Kasumi-1 (cell line): Measurements from ENCODE around the gene PRKAR2B.
A peak's percentile ranks its signal among the peaks of the same experiment; 100 is the strongest.
"Not testable (repeated sequence)": the region's sequence is repeated elsewhere in the genome, so short reads cannot be mapped to it uniquely, and the experiment has no call there.

Experiments
- DNase-seq, 2 experiments: peaks; one replicate each; lab custom pipeline; 2025; lab: John Stamatoyannopoulos, UW

Gene PRKAR2B

DNA sequence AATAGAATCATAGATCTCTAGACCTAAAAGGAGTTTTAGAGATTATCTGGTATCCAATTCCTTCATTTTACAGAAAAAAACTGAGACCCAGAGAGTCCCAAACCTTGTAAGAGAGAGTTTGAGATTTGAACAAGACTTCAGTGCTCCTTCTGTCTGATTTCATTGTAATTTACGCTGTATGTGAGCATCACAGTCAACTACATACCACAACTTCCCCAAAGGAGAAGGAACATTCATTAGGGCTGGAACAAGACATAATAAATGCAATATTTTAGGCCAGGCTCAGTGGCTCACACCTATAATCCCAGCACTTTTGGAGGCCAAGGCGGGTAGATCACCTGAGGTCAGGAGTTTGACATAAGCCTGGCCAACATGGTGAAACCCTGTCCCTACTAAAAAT is 17.3 kb upstream of the PRKAR2B start:
- DNase-seq = peak; percentile 67 to 76

DNA sequence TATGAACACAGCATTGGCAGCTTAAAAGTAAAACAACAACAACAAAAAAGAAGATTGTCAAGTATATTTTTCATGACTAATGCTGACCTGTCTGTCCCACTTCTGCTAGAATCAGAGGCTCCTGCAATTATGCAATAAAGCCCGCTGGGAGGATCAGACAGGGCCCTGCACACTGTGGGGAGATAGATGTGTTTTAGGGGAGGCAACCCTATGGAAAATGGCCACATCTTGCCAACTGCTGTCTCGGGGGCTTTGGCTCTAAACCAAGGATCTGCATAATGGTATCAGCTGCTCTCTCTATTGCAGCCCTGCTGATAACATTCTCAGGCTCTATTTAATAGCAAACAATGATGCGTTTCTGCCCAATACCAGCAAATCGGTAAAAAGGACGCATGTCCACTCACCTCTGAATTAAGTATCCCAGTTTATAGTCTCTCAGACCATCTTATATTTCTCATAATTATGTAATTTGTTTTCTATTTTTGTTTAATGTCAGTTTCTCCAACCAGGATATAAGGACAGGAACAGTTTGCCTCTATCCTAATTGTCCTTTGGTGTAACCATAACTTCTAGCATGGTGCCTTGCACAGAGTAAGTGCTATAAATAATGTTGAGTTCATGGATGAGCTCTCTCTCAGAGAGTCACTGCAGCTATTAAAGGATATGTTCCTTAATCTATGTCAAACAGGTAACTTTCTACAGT is 15.3 kb upstream of the PRKAR2B start:
- peak in 1 of 2 experiments; percentile 19 for DNase-seq

DNA sequence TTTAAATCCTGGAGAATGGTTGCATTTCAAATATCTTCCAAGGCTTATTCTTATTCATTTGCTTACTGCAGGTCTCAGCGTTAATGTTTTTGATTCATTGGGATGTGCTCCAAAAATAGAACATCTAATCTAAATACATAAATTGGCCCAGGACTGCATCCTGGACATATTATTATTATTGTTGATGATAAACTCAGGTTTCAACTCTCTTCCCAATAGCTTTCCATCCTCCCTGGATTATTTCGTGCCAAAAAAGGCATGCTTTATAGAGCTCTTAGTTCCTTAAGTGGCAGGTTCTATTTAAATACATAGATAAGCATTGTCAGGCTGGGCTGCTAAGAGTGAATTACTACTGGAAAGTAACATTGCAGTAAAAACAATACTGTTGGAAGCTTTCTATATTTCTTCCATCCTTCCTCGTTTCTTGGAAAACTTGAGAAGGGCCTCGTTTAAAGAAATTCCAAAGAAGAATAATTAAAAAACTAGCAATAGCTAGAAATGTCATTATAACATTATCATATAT is 14.7 kb upstream of the PRKAR2B start:
- DNase-seq = no peak

DNA sequence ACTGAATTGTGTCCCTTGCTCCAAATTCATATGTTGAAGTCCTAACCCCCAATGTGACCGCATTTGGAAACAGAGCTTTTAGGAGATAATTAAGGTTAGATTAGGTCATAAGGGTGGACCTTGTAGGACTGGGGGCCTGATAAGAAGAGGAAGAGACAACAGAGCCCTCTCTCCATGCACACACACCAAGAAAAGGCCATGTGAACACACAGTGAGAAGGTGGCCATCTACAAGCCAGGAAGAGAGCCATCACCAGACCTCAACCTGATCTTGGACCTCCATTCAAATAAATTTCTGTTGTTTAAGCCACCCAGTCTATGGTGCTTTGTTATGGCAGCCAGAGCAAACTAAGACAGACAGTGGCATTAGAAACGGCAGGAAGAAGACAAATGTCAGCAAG is 12.5 kb upstream of the PRKAR2B start:
- no peak for DNase-seq

DNA sequence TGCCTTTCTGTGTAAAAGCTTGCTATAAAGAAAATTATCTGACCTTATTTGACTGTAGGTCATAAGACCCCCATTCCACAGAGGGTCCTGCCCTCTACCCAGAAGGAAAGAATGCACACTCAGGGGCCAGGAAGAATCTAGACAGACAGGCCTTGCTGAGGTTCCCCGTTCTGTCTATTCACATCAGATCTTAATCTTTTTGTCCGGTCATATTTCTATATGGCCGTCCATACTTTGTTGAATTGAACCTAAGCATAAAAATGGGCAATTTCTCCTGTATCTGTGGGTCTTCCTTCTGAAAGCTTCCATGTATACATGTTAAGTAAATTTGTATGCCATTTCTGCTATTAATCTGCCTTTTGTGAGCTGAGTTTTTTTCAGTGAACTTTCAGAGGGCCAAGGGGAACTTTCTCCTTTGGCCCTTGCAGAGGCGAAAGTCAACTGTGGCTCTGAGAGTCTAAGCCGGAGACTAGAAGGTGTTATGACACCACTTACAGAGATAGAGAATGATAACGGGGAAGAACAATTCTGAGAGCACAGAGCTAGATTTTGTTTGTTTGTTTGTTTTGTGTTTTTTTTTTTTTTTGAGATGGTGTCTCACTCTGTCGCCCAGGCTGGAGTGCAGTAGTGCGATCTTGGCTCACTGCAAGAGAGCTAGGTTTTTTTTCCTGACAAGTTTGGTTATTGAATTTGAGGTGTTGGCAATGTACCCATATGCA is 11.6 kb upstream of the PRKAR2B start:
- no peak for DNase-seq

DNA sequence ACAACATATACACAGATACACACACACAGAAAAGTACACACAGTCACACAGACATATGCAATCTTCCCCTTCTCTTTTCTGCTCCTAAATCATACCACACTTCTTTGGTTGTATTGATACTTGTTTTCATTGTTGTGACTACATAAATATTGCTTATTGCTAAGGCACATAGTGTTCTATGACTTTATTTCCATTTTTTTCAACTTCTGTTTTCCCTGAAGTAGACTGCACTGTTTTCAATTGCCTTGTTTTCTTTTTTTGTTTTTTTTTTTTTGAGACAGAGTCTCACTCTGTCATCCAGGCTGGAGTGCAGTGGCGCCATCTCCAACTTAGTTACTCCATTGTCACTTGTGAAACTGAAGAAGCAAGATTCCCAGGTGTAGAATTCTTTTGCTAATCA is 10.0 kb upstream of the PRKAR2B start:
- no peak for DNase-seq

DNA sequence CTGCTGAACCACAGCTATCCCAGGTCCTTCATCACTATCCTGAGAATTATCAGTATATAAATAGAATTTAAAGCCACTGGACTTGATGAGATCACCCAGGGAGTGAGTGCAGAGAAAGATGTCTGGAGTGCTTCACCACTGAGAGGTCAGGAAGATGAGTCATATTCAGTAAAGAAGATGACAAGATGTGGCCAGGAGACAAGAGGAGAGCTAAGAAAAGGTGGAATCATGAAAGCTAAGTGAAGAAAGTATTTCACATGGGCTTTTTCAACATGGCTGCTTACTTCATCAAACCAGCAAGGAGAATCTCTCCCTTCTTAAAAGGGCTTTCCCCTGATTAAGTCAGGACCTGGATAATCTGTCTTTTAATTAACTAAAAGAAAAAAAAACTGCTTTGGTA is 9.1 kb upstream of the PRKAR2B start:
- no peak for DNase-seq

DNA sequence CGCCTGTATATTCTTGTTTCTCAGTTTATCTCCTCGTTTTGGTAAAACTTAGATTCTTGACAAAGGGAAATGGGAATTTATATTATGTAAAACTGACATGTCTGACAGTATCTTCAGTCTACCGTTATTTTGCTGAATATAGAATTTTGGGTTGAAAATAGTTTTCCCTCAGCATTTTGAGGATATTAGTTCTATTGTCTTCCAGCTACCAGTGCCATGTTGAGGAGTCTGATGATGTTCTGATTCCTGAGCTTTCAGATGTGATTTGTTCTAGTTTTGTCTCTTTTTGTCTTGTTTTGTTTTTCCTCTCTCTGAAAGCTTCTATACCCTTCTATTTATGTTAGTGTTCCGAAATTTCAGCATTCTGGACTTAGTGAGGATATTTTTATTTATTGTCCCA is 8.0 kb upstream of the PRKAR2B start:
- DNase-seq = no peak

DNA sequence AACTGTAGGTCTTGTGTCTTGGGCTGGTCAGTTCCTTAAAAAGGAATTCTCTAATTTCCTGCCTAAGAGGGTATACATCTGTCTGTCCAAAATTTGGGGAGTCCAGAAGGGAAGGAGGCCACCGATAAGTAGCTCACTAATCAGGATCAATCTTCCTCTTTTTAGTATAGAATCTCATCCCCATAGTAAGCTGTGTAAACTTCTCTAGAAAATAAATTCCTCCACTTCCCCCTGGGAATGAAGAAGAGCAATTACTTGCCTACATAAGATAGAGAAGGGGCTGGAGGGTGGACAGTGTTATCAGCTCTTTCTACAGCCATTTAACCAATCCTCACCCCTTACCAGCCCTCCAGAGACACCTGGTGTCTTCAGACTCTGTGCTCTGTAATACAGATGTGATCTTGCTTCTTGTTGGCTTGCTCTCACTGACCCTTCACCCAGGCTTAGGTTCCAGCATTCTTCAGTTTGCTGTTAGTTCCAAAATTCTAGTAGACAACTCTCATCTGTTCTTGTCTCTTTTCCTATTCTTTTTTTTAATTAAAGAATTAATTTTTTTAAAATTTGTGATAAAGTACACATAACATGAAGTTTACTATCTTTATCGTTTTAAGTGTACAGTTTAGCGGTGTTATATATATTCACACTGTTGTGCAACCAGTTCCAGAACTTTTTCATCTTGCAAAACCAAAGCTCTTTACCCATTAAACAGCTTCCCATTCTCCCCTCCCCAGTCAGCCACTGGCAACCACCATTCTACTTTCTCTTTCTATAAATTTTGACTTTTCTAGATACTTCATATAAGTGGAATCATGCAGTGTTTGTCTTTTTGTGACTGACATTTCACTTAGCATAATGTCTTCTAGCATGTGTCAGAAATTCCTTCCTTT is 6.5 kb upstream of the PRKAR2B start:
- DNase-seq = no peak

DNA sequence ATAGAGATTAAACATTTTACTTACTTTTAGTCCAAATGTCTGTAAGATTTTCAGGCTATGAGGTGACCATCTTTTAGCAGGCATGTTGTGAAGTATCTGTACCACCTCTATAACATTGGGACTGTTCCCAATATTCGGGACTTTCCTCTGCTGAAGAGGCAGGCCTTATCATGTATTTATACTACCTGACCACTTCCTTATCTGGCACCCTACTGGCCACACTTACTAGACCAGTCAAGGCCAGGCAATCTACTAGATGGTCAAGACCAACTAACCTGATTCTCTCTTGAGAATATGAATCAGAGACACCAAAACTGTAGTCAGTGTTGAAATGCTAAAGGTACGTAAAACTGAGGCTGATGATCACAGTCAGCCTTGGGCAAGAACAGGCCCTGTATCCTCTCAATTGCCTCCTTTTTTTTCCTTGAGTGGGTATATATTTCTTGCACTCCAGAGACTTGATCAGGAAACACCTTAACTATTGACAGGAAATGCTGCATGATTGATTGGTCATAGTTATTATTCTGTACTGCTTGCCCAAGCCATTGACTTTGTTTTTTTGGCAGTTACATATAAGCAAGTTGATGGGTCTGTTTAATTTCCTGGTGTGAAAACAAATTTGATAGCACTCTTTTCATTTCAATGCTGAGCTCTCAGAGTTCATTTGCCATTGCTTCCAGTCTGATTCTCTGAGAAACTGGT is 5.2 kb upstream of the PRKAR2B start:
- no peak for DNase-seq

DNA sequence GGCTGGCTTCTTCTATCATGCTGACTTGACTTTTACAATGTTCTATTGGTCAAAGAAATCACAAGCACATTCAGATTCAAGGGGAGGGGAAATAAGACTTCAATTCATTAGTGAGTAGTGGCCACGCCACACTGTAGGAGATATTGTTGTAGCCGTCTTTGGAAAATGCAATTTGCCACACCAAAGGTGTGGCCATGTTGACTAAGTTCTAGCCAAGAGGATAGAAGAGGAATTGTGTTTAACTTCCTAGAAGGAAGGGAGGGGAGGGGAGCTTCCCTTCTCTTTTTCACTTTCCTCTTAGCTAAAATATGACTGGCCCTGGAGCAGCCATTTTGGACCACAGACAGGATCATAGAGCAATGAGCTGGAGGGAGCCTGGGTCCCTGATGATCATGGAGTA is 3.4 kb upstream of the PRKAR2B start:
- DNase-seq = no peak

DNA sequence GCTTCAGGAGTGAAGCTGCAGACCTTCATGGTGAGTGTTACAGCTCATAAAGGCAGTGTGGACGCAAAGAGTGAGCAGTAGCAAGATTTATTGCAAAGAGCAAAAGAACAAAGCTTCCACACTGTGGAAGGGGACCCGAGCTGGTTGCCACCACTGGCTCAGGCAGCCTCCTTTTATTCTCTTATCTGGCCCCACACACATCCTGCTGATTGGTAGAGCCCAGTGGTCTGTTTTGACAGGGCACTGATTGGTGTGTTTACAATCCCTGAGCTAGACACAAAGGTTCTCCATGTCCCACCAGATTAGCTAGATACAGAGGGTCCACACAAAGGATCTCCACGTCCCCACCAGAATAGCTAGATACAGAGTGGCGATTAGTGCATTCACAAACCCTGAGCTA is 2.7 kb upstream of the PRKAR2B start:
- not testable (repeated sequence) for DNase-seq

DNA sequence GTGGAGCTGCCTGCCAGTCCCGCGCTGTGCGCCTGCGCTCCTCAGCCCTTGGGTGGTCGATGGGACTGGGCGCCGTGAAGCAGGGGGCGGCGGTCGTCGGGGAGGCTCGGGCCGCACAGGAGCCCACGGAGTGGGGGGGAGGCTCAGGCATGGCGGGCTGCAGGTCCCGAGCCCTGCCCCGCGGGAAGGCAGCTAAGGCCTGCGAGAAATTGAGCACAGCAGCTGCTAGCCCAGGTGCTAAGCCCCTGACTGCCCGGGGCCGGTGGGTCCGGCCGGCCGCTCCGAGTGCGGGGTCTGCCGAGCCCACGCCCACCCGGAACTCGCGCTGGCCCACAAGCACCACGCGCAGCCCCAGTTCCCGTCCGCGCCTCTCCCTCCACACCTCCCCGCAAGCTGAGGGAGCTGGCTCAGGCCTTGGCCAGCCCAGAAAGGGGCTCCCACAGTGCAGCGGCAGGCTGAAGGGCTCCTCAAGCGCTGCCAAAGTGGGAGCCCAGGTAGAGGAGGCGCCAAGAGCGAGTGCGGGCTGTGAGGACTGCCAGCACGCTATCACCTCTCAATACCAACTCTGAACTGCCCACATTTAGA is 2.1 kb upstream of the PRKAR2B start:
- DNase-seq = not testable (repeated sequence)

DNA sequence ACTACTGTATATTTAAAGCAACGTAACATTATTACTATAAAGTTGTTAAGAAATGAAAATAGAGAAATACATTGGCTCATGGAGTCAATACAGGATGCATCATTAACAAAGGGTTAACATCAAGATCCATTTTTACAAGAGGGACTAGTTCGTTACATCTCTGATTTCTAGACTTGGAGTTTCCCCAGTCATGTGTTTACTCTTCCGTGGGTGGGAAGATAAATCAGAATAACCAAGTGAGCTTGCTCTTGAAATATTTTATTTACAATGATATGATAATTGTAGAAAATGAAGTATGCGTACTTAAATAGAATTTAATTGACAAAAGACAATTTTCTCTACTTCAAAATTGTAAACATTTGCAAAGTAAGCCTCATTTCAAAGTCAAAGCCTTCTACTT is 1.0 kb upstream of the PRKAR2B start:
- no peak for DNase-seq

DNA sequence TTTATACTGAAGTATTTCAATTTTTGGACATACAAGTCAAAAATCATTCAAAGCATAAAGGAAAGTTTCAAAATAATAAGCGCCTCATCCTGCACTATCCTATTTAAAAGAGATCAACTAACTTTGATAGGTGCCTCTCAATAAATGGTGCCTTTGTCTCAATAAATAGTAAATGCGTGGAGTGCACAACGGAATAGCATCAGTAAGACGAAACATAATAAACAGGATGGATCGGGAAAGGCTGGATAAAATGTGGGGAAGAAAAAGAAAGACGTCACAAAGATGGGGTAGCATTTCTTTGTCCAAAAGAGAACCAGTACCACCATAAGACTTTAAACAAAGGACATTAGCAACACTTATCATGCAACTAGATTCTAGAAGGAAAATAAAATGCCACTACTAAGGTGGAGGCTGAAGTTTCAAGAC is 571 bp upstream of the PRKAR2B start:
- no peak for DNase-seq

DNA sequence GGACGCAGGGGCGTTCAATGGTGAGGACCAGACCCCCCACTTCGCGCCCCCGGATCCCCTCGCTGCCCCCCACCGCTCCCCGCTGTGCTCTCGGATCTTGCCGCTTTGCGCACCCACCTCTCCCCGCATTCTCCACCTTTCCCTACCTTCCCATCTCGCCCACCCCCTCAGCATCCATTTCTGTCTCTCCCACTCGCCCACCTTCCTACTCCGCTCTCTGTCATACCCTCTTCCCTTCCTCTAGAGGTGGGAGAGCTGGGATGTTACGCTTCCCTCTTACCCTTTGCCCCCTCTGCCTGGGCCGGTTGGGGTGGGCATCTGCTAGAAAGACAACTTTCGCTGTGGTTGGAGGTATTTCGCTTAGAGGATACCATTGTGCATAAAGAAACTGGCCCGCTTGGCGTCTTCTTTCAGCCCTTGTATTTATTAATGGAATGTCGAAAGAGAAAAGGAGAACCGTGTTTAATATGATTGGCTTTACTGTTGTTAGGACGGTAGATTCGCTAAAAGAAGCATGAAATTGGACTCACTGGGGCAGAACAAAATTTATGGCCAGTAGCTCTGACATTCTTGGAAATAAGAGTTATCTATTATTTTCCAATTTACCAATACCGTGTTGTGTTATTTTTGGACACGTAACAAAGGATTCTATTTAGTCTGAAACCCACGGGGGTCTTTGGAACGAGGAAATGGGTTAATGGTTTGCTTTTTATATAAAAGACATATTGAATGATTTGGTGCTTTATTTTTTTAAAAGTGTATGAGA is 873 bp downstream of the PRKAR2B start:
- no peak for DNase-seq

DNA sequence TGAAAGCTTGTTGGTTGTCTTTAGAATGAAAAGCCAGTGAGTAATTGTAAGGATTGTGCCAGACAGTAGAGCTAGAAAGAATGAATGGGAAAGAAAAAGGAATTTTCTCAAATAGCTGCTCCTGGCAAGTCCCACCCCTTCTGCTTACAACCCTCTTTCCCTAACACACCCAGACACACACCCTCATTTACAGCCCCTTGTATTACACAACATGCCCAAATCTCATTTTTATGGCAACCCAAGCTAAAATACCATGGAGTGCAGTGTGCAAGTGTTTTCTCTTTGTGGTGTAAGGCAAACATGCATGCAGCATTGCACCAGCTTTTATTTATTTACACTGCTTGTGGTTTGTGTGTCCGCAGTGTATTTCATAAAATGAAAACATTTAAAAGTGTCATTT is 1.5 kb downstream of the PRKAR2B start:
- DNase-seq = no peak

DNA sequence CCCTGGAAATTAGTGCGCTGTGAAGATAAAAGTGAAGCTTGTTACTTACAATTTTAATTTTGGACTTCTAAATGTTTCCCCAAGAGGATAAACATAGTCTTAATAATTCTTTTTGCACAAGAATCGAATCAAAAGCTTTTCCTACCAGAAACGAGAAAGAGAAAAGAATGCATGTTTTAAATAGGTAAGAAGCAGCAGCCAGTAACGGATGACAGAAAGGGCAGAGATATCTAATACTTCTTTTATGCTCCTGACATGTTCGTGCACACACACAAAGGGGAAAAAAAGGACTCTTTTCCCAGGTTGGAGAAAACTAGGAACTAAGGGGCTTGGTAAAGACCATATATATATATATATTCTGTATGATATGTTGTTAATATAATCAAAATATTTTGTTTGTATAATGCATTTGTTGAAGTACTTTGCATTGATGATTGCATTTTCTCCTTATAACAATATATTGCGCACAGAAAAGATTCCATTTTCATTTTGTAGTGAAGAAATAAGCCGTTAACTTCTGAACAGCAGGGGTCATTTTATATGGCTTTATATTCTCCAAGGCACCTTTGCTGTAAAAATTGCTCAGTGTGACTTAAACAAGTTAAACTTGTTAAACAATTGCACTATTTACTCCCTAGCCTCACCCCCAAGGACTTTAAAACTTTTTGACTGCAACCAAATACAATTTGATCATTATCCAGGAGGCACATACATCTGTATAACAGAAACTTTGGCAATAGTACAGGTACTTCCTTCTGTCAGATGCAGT is 2.2 kb downstream of the PRKAR2B start:
- DNase-seq = no peak

DNA sequence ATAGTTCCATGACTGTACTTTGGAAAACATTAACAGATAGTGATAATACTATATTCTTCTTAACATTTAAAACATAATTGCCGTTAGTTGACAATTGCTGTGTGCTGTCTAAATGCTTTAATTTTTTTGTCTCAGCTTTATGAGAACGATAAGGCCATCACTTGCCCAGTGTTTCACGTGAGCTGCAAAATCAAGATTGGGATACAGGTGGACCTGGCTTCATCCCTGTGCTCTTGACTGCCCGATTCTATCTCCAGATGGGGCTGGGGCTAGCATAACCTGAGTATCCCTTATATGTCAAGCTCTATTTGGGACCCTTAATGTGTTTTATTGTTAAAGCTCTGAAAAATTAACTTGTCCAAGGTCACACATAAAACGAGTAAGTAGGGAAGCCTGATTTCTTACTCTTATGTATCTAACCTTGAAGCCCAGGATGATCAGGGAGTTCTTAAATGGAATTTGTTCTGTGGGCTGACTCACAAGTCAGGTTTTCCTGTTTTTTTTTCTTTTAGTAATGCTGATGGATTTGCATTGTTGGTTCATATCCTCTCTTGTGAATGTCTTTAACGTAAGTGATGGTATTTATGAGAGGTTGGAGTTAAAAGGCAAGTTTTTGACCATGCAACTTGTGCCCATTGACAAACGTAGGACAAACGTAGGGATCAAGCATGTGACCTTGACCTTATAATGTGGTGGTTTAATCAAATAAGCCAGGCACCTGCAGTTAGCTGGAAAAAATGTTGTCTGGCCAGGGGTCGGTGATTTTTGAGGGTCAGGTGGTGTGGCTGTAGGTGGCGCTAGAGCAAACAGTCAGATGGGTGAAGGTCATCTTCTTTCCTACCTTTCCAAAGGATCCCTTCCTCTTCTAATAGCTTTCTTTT is 3.6 kb downstream of the PRKAR2B start:
- DNase-seq = no peak
